ENCODE measurements around the gene TTC39B. TPM values are rescaled to one million over a fixed set of nuclear protein-coding genes. Genes with fewer than 3 reads are reported as not detected.

Gene TTC39B
- total RNA-seq, 2 experiments from 2014 or later = 30.3 to 31.7 TPM

GRCh38 chr9:15282567-15283285, 24.3 kb downstream of the TTC39B start:
- Mint-ChIP-seq H3K9me3 (no peaks in the 10 kb centered on the region), H3K4me3 (no peak overlapping the region), H3K27me3 (no peaks in the 10 kb centered on the region), H3K4me1 (ENCODE audit: low read depth) (peaks cover 18% of the 10 kb centered on the region), H3K27ac (no peak overlapping the region), H3K36me3 (peaks cover 2% of the 10 kb centered on the region)
- POLR2A ChIA-PET = interaction anchor here (0.9 kb wide), 1 partner anchor 17 kb away, joined by 3 read pairs; no protein-coding TSS in a partner anchor
- intact Hi-C loops (cut with micrococcal nuclease) = no loop called here
- no peak for DNase-seq
- CTCF ChIA-PET = interaction anchor here (0.8 to 1.5 kb wide), 3 partner anchors 29 to 332 kb away, joined by 3 read pairs; no protein-coding TSS in a partner anchor

DNA sequence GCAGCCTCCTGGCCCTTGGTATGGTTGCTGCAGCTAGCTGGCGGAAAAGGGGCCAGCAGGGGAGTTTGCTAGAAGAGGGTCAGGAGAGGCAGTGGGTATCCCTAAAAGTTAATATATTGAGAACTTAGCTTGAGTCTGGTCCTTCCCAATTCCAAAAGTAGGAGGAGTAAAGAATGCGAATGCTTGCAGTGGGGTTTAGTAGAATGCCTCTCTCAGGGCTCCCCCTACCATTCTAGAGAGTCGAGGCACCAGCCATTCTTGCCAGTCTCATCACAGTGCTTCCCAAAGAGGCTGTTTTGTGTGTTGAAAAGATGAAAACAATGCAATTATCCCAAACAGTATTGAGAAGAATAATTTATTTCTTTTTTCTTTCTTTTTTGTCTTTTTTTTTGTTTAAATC, 26.4 kb downstream of the TTC39B start:
- Mint-ChIP-seq H3K27ac (no peak overlapping the region), H3K36me3 (no peaks in the 10 kb centered on the region), H3K4me3 (no peak overlapping the region), H3K9me3 (no peaks in the 10 kb centered on the region), H3K27me3 (no peaks in the 10 kb centered on the region), H3K4me1 (ENCODE audit: low read depth) (peaks cover 16% of the 10 kb centered on the region)
- DNase-seq = no peak
- intact Hi-C loops (cut with micrococcal nuclease) = no loop called here
- ChIA-PET CTCF (interaction anchor here (1.3 kb wide), 1 partner anchor 19 kb away, joined by 4 read pairs; no protein-coding TSS in a partner anchor), POLR2A (no interaction called here)

- Mint-ChIP-seq H3K9me3 (no peaks in the 10 kb centered on the region), H3K27ac (no peak overlapping the region), H3K4me1 (ENCODE audit: low read depth) (peaks cover 16% of the 10 kb centered on the region), H3K36me3 (peaks cover 2% of the 10 kb centered on the region), H3K27me3 (no peaks in the 10 kb centered on the region), H3K4me3 (no peak overlapping the region)
- ChIA-PET CTCF (interaction anchor here (1.1 kb wide), 1 partner anchor 67 kb away, joined by 3 read pairs; no protein-coding TSS in a partner anchor), POLR2A (no interaction called here)
- no peak for DNase-seq
- intact Hi-C loops (cut with micrococcal nuclease) = loop anchor here (1.0 to 10.0 kb wide), 5 partner anchors 32 to 326 kb away; partner anchors contain the start of gene SNAPC3
Observed at GRCh38 chr9:15278839-15279238, 28.2 kb downstream of the TTC39B start.

DNA sequence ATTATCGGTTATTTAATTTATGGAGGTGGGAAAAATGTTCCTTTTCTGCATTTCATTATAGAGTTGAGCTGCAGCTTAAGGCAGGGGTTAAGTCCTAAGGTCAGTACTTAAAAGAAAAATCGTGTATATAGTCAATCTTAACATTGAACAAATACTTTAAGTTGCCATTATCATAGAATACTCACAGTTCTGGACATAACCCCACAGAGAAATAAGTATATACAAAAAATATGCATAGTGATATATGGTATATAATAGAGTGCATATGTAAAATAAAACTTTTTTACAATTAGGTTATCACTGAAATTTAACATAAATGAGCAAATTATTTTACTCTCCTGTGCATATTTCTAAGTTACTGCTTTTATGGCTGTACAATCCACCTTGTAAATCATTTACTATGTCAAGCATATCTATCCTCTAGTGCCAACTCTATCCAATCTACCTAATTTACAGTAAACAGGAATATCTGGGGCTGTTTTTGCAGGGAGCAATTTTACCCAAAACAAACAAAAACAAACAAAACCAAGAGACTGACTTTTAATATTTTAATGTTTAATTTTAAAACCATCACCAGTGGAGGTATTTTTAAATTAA, 28.8 kb downstream of the TTC39B start:
- ChIA-PET CTCF (interaction anchor here (0.7 to 1.8 kb wide), 20 partner anchors 9 to 255 kb away, joined by 3 to 15 read pairs (median 4); partner anchors contain the start of genes SNAPC3 and TTC39B), POLR2A (interaction anchor here (1.0 kb wide), 1 partner anchor 237 kb away, joined by 4 read pairs; no protein-coding TSS in a partner anchor)
- peaks cover 23% of the 10 kb centered on the region for H3K4me1 Mint-ChIP-seq (ENCODE audit: low read depth)
- H3K27me3 Mint-ChIP-seq = no peaks in the 10 kb centered on the region
- H3K27ac Mint-ChIP-seq = no peak overlapping the region
- intact Hi-C loops (cut with micrococcal nuclease) = loop anchor here (1.0 to 10.0 kb wide), 5 partner anchors 33 to 327 kb away; partner anchors contain the start of gene SNAPC3
- H3K9me3 Mint-ChIP-seq = no peaks in the 10 kb centered on the region
- no peak overlapping the region for H3K4me3 Mint-ChIP-seq
- no peak for DNase-seq
- H3K36me3 Mint-ChIP-seq = peaks cover 2% of the 10 kb centered on the region

- ChIA-PET CTCF (interaction anchor here (0.7 to 1.8 kb wide), 20 partner anchors 10 to 256 kb away, joined by 3 to 15 read pairs (median 4); partner anchors contain the start of genes SNAPC3 and TTC39B), POLR2A (interaction anchor here (1.0 kb wide), 1 partner anchor 237 kb away, joined by 4 read pairs; no protein-coding TSS in a partner anchor)
- no peak for DNase-seq
- Mint-ChIP-seq H3K36me3 (peaks cover 2% of the 10 kb centered on the region), H3K9me3 (no peaks in the 10 kb centered on the region), H3K27ac (peak overlapping the region; percentile 51), H3K27me3 (no peaks in the 10 kb centered on the region), H3K4me3 (no peak overlapping the region), H3K4me1 (ENCODE audit: low read depth) (peaks cover 27% of the 10 kb centered on the region)
- intact Hi-C loops (cut with micrococcal nuclease) = loop anchor here (1.0 to 10.0 kb wide), 7 partner anchors 15 to 327 kb away; partner anchors contain the start of gene SNAPC3
Observed at GRCh38 chr9:15277400-15278090, 29.5 kb downstream of the TTC39B start.

DNA sequence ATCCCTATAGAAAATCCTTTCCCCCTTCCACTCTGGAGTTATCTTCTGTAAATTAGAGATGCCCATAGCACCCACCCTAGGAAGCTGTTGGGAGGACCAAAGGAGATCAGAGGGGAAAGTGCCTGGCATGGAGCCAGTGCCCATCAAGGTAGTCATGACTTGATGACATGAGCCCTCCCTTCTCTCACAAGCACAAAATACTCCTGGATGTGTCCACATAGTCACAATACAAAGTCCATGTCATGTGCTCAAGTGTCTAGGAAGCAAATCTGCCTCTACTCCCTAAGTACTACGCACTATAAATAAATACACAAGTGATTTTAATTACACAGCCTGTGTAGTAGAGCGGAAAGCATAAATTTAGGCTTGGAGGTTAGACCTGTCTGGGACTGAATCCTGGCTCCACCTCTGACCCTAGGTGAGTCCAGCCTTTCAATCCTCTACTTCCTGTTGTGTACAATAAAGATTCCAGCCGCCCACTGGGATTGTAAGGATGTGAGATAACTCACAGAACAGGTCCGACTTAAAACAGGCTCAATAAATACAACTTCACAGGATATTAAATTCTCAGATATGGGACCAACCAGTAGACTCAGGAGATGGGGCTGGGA, 30.6 kb downstream of the TTC39B start:
- ChIA-PET POLR2A (no interaction called here), CTCF (interaction anchor here (1.5 to 1.8 kb wide), 3 partner anchors 30 to 45 kb away, joined by 3 to 15 read pairs (median 4); partner anchors contain the start of gene TTC39B)
- Mint-ChIP-seq H3K9me3 (no peaks in the 10 kb centered on the region), H3K4me1 (ENCODE audit: low read depth) (peaks cover 32% of the 10 kb centered on the region), H3K27ac (no peak overlapping the region), H3K4me3 (no peak overlapping the region), H3K27me3 (no peaks in the 10 kb centered on the region), H3K36me3 (peaks cover 2% of the 10 kb centered on the region)
- intact Hi-C loops (cut with micrococcal nuclease) = loop anchor here (2.0 to 10.0 kb wide), 4 partner anchors 16 to 328 kb away; no protein-coding TSS in a partner anchor
- no peak for DNase-seq

GRCh38 chr9:15274425-15274824, 32.6 kb downstream of the TTC39B start:
- no peak for DNase-seq
- intact Hi-C loops (cut with micrococcal nuclease) = loop anchor here (10.0 kb wide), 1 partner anchor 330 kb away; no protein-coding TSS in a partner anchor
- H3K27me3 Mint-ChIP-seq = no peaks in the 10 kb centered on the region
- CTCF ChIA-PET = no interaction called here
- H3K4me1 Mint-ChIP-seq (ENCODE audit: low read depth) = peaks cover 35% of the 10 kb centered on the region
- no peak overlapping the region for H3K4me3 Mint-ChIP-seq
- POLR2A ChIA-PET = interaction anchor here (0.7 kb wide), 1 partner anchor 235 kb away, joined by 3 read pairs; no protein-coding TSS in a partner anchor
- H3K9me3 Mint-ChIP-seq = no peaks in the 10 kb centered on the region
- H3K36me3 Mint-ChIP-seq = peaks cover 2% of the 10 kb centered on the region
- H3K27ac Mint-ChIP-seq = no peak overlapping the region

- no peak for DNase-seq
- Mint-ChIP-seq H3K9me3 (no peaks in the 10 kb centered on the region), H3K27ac (no peak overlapping the region), H3K27me3 (no peaks in the 10 kb centered on the region), H3K4me1 (ENCODE audit: low read depth) (peaks cover 37% of the 10 kb centered on the region), H3K4me3 (no peak overlapping the region), H3K36me3 (peaks cover 8% of the 10 kb centered on the region)
- ChIA-PET POLR2A (no interaction called here), CTCF (interaction anchor here (0.7 to 1.2 kb wide), 4 partner anchors 26 to 59 kb away, joined by 3 to 5 read pairs (median 4); no protein-coding TSS in a partner anchor)
- intact Hi-C loops (cut with micrococcal nuclease) = loop anchor here (10.0 kb wide), 1 partner anchor 332 kb away; no protein-coding TSS in a partner anchor
Observed at GRCh38 chr9:15272377-15272928, 34.6 kb downstream of the TTC39B start.

DNA sequence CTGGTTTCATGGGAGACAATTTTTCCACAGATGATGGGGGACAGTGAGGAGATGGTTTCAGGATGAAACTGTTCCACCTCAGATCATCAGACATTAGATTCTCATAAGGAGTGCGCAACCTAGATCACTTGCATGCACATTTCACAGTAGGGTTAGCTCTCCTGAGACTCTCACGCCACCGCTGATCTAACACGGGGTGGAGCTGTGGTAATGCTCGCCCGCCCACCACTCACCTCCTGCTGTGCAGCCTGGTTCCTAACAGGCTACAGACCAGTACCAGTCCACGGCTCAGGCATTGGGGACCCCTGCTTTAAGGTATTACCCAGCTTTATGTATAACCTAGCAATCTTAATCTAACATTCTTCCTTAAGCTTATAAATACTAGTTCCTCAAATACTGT, 35.6 kb downstream of the TTC39B start:
- Mint-ChIP-seq H3K27me3 (no peaks in the 10 kb centered on the region), H3K36me3 (peaks cover 8% of the 10 kb centered on the region), H3K4me3 (no peak overlapping the region), H3K9me3 (no peaks in the 10 kb centered on the region), H3K4me1 (ENCODE audit: low read depth) (peaks cover 35% of the 10 kb centered on the region), H3K27ac (no peak overlapping the region)
- CTCF ChIA-PET = interaction anchor here (0.7 to 1.9 kb wide), 2 partner anchors 12 to 58 kb away, joined by 4 read pairs; no protein-coding TSS in a partner anchor
- peak; percentile 49 for DNase-seq
- POLR2A ChIA-PET = no interaction called here
- intact Hi-C loops (cut with micrococcal nuclease) = loop anchor here (2.0 to 10.0 kb wide), 2 partner anchors 151 to 333 kb away; partner anchors contain the start of gene SNAPC3

DNA sequence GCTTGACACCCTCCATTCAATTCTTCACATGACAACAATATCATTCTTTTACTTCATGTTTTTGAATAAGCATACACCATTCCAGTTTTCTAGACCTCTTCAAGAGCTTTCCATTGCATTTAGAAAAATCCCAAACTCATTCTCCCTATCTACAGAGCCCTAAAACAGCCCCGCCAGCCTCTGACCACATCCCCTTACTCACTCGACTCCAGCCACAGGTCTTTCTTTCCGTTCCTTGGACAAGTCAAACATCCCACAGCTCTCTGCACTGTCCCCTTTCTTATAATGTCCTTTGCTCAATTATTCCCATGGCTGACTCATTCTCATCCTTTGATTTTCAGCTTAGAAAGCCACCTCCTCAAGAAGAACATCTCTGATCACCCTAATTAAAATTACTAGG, 38.2 kb downstream of the TTC39B start:
- intact Hi-C loops (cut with micrococcal nuclease) = no loop called here
- H3K36me3 Mint-ChIP-seq = peaks cover 6% of the 10 kb centered on the region
- H3K4me1 Mint-ChIP-seq (ENCODE audit: low read depth) = peaks cover 34% of the 10 kb centered on the region
- no peaks in the 10 kb centered on the region for H3K9me3 Mint-ChIP-seq
- ChIA-PET POLR2A (no interaction called here), CTCF (no interaction called here)
- no peak overlapping the region for H3K27ac Mint-ChIP-seq
- H3K27me3 Mint-ChIP-seq = no peaks in the 10 kb centered on the region
- H3K4me3 Mint-ChIP-seq = no peak overlapping the region
- DNase-seq = no peak

GRCh38 chr9:15268317-15268716, 38.7 kb downstream of the TTC39B start:
- Mint-ChIP-seq H3K36me3 (peaks cover 7% of the 10 kb centered on the region), H3K27me3 (no peaks in the 10 kb centered on the region), H3K4me1 (ENCODE audit: low read depth) (peaks cover 30% of the 10 kb centered on the region), H3K27ac (no peak overlapping the region), H3K9me3 (no peaks in the 10 kb centered on the region), H3K4me3 (no peak overlapping the region)
- intact Hi-C loops (cut with micrococcal nuclease) = no loop called here
- no peak for DNase-seq
- POLR2A ChIA-PET = no interaction called here
- CTCF ChIA-PET = interaction anchor here (1.2 kb wide), 1 partner anchor 37 kb away, joined by 5 read pairs; no protein-coding TSS in a partner anchor

Data from activated CD4-positive, alpha-beta memory T cell treated with anti-CD3 and anti-CD28 coated beads for 36 hours (primary cell).